GM12878 (cell line): ENCODE measurements around the gene HDHD3. TPM values are rescaled to one million over a fixed set of nuclear protein-coding genes. Genes with fewer than 3 reads are reported as not detected.
A peak's percentile ranks its signal among the peaks of the same experiment; 100 is the strongest.

Experiments
- BCLAF1 ChIP-seq: fragments of 450-650 bp; IDR thresholded peaks from 2 replicates; pipeline ENCODE4 v1.6.1; 2017; ENCODE audit warnings: antibody characterized with exemption, mild to moderate bottlenecking, moderate library complexity
- BHLHE40 ChIP-seq, 2 experiments: fragments of 450-650 bp in 1 of 2; IDR thresholded peaks; 2 replicates each; pipeline ENCODE4 v1.6.1; 2011 to 2017; ENCODE audit warnings: low read depth in 2 of 2, borderline replicate concordance in 1 of 2, improper control_type of control experiment in 1 of 2, low read length in 1 of 2, mild to moderate bottlenecking in 1 of 2
- CHD4 ChIP-seq: fragments of 200-600 bp; sonication (generic); IDR thresholded peaks from 2 replicates; pipeline ENCODE4 v1.6.1; 2016; ENCODE audit warnings: mild to moderate bottlenecking
- ELK1 ChIP-seq: IDR thresholded peaks from 2 replicates; pipeline ENCODE4 v1.6.1; 2012; ENCODE audit warnings: low read depth, low read length, improper control_type of control experiment
- IRF5 ChIP-seq: fragments of 450-650 bp; IDR thresholded peaks from 2 replicates; pipeline ENCODE4 v1.6.1; 2017; ENCODE audit warnings: borderline replicate concordance
- JUND ChIP-seq: IDR thresholded peaks from 2 replicates; pipeline ENCODE4 v1.6.1; 2012; ENCODE audit warnings: low read depth, mild to moderate bottlenecking, low read length, improper control_type of control experiment, moderate library complexity
- MYC ChIP-seq: IDR thresholded peaks from 2 replicates; pipeline ENCODE4 v1.6.1; 2011; ENCODE audit warnings: mild to moderate bottlenecking, low read length, moderate library complexity, inconsistent platforms; ENCODE audit not compliant: insufficient read depth, insufficient replicate concordance, insufficient read length, severe bottlenecking
- NFYB ChIP-seq: IDR thresholded peaks from 2 replicates; pipeline ENCODE4 v1.6.1; 2011; ENCODE audit warnings: low read depth, mild to moderate bottlenecking, low read length, improper control_type of control experiment, moderate library complexity; ENCODE audit not compliant: insufficient read depth
- NR2F1 ChIP-seq: fragments of 450-650 bp; conservative IDR thresholded peaks from 2 replicates; pipeline ENCODE4 v1.6.1; 2017; ENCODE audit warnings: mild to moderate bottlenecking
- NRF1 ChIP-seq: conservative IDR thresholded peaks from 2 replicates; pipeline ENCODE4 v1.6.1; 2011; ENCODE audit warnings: mild to moderate bottlenecking, low read depth, low read length, improper control_type of control experiment
- SMAD1 ChIP-seq: fragments of 450-650 bp; IDR thresholded peaks from 2 replicates; pipeline ENCODE4 v1.6.1; 2018; ENCODE audit warnings: mild to moderate bottlenecking, low read depth; ENCODE audit not compliant: partially characterized antibody
- TAF1 ChIP-seq: IDR thresholded peaks from 2 replicates; pipeline ENCODE4 v1.6.1; 2011; ENCODE audit warnings: mild to moderate bottlenecking, low read depth, low read length, borderline replicate concordance
- TCF3 ChIP-seq: IDR thresholded peaks from 2 replicates; pipeline ENCODE4 v1.6.1; 2012; ENCODE audit warnings: low read depth, mild to moderate bottlenecking, low read length, borderline replicate concordance; ENCODE audit not compliant: insufficient read depth
- TCF7 ChIP-seq: IDR thresholded peaks from 2 replicates; pipeline ENCODE4 v1.6.1; 2014; ENCODE audit warnings: antibody characterized with exemption, borderline replicate concordance
- WRNIP1 ChIP-seq: IDR thresholded peaks from 2 replicates; pipeline ENCODE4 v1.6.1; 2011; ENCODE audit warnings: low read depth, low read length, improper control_type of control experiment, borderline replicate concordance
- ZNF207 ChIP-seq: fragments of 450-650 bp; IDR thresholded peaks from 2 replicates; pipeline ENCODE4 v1.6.1; 2014; ENCODE audit warnings: antibody characterized with exemption, mild to moderate bottlenecking, borderline replicate concordance
- ZNF687 ChIP-seq: fragments of 450-650 bp; IDR thresholded peaks from 2 replicates; pipeline ENCODE4 v1.6.1; 2017; ENCODE audit warnings: mild to moderate bottlenecking, moderate library complexity
- polyA plus RNA-seq, 11 experiments: library from polyadenylated mRNA; depleted of rRNA in 4 of 11; unstranded in 6 of 11; stranded (reverse) in 5 of 11; fragments of >200 nt; fragmentation: Nextera tagmentation in 4 of 11; fragmentation: Illumina TruSeq in 1 of 11; extraction: Ambion mirVana in 4 of 11; extraction: Trizol in 1 of 11; gene quantifications; 1 replicate in 1 of 11; 2 replicates in 10 of 11; pipeline versions ENCODE4 v1.2.1 to v1.2.3, GENCODE V29; 2011 to 2016; ENCODE audit warnings: inconsistent platforms in 2 of 11, missing spikeins in 2 of 11, low read depth in 1 of 11
- total RNA-seq, 4 experiments: library from RNA; depleted of rRNA in 3 of 4; stranded (reverse); fragments of >200 nt in 3 of 4; fragmentation: Illumina TruSeq in 1 of 4; extraction: Trizol in 1 of 4; gene quantifications; 2 replicates each; pipeline versions ENCODE4 v1.2.1 to v1.2.3, GENCODE V29; 2013 to 2021

HDHD3 gene
- total and polyA plus RNA-seq, 10 of the 15 experiments (the other 5 are each of a cell fraction or from before 2014, with no cell fraction given), result 1.3 to 29.4 (median 17.9) TPM

GRCh38 chr9:113380869-113381378, 4.1 kb upstream of the HDHD3 start (continued):
- TF ChIP-seq NRF1 (no peak), TCF7 (no peak), BCLAF1 (no peak), NFYB (no peak), ELK1 (no peak), ZNF207 (no peak), JUND (peak; percentile 78; the same call in 1 of the 2 replicates), MYC (no peak), BHLHE40 (IDR thresholded peaks at IDR 0.05; ENCODE audit: borderline replicate concordance in 1 of 2, low read depth in 2 of 2, low read length in 1 of 2) (peak; percentile 8 to 58; a peak in 2 of 4 replicates), ZNF687 (0 out of 2 replicates have a peak, but pooled peaks have one; percentile 22), TAF1 (no peak), CHD4 (no peak), SMAD1 (no peak), NR2F1 (peak; percentile 73), IRF5 (no peak), WRNIP1 (no peak), TCF3 (no peak)
